GM21825 (cell line): ENCODE results near the gene TNFRSF19.

ENCODE experiments used
- ATAC-seq: cut with Tn5 transposase; IDR thresholded peaks from one replicate; pipeline ENCODE4 v1.9.1; 2021; ENCODE audit warnings: mild to moderate bottlenecking, moderate library complexity; ENCODE audit not compliant: unreplicated experiment

Gene TNFRSF19

DNA sequence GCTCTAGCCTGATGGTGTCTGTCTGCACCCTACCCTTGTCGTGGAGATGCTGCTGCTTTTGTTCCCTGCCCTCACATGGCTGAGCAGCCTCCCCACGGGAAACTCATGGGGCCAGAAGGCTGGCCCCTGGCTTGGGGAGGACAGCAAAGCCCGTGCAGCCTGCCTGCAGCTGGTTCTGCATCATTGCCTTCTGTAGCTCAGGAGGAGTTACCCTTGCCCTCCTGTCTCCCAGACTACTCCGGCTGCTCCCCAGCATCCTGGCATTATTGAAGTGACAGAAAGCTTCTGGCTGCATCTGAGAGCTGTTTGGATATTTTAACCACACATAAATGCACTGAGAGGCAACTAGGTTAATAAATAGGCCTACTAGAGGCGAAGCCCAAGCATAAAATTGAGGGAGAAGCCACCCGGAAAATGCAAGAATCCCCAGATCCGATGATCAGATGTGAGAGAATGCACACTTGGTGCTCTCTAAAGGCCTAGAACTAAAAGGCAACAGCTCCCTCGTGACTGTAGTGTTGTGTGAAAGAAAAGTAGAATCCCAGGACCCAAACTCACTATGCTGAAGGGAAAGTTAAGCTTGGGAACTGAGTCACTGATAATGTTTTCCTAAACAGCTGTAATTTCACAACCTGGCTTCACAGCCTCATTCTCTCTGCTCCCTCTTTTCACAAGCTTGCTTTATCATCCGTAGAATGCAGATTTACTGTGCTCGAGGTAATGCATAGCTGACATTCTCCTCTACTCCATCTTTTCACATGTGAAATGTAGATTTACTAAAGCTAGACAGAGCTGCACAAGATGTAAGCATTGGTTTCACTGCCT is 110.8 kb downstream of the TNFRSF19 start:
- no peak for ATAC-seq

DNA sequence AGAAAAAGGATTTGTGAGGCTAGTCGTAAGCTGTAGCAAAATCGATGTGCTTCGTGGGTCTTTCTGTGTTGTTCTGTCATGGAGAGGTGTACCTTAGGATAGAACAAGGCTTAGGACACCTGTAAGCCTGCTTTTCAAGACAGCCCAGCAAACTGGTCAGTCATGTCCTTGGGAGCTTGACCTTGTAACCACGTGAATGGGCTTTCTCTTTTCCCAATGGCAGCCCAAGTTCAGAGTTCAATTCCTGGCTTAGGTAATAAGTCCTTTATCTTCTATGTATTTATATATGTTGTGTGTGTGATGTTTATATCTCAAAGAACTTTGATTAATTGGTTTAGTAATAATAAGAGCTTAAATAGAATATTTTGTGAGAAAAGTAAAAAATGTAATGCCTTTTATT is 112.9 kb downstream of the TNFRSF19 start:
- ATAC-seq: no peak

DNA sequence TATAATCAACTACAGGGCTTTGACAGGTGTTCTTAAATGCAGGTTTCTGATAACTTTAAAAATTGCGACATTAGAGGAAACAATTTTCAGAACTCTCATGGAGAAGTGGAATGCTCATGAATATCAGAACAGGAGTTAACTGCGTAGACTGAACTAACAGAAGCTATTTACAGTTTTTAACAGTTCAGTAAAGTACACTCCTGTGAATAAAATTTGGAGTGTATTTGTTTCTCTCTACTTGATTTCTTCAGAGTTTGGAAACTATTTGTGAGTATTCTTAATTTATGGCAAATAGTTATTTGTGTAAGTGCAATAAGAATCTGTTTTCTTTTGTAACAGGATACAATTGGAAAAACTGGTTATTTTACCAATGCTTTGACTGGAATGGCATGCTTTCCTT is 114.4 kb downstream of the TNFRSF19 start:
- ATAC-seq: no peak

DNA sequence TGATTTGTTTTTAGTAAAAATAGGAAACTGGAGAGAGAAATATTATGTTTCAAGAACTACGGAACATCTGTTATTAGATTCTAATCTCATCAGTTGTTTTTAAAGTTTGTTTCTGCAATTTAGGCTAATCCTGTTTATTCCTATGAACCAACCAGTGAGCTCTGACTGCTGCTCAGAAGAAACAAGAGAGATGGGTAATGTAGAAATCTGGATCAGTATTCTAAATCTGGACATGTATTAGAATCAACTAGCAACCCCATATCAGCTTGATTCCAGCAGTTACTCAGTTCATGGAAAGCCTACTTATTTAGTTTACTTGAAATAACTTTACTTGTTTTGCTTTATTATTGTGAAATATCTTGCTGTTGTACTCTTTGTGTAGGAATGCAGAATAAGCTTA is 115.2 kb downstream of the TNFRSF19 start:
- no peak for ATAC-seq

DNA sequence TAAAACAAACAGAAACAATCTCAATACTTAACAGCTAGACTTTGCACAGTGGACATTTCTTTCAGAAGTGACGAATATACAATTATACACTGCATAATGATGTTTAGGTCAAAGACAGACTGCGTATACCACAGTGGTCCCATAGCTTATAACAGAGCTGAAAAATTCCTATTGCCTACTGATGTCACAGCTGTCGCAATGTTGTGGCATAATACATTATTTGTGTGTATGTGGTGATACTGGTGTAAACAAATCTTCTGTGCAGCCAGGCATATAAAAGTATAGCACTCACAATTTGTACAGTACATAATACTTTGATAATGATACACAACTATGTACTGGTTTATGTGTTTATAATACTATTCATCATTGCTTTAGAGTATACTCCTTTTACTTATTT is 116.7 kb downstream of the TNFRSF19 start:
- ATAC-seq: no peak

DNA sequence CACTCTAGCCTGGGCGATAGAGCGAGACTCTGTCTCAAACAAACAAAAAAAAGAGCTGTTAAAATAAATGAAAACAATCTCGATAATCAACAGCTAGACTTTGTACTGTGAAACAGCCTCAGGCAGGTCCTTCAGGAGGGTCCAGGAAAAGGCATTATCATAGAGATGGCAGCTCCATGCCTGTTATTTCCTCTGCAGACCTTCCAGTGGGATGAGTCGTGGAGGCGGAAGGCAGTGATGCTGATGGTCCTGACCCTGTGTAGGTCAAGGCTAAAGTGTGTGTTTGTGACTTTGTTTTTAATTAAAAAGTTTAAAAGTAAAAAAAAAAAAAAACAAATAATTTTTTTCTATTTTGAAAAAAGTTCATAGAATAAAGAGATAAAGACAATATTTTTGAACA is 117.4 kb downstream of the TNFRSF19 start:
- no peak for ATAC-seq

DNA sequence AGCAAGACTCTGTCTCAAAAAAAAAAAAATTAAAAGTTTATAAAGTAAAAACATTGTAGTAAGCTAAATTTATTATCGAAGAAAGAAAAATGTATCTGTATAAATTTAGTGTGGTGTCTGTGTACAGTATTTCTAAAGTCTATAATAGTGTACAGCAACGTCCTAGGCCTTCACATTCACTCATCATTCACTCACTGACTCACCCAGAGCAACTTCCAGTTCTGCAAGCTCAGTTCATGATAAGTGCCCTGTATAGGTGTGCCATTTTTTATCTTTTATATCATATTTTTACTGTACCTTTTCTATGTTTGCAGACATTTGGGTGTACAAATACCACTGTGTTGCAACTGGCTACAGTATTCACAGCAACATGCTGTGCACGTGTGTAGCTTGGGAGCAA is 118.1 kb downstream of the TNFRSF19 start:
- ATAC-seq: no peak

DNA sequence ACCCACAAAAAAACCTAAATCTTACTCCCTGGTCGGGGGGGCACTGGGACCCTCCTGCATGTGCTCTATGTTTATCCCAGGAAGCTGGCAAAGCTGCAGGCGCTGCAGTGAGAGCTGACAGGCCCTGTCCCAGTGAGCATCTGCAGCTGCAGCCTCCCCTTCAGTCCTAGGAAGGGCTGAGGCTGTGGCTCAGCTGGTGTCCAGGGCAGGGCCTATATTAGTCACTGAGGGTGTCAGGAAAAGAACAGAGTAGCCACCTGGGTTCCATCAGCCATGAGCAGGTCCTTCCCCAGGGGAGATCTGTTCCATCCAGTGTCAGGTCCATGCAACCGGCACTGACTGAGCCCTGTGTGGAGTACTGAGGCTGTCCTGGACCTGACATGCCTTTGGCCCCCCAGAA is 120.5 kb downstream of the TNFRSF19 start:
- ATAC-seq: no peak

DNA sequence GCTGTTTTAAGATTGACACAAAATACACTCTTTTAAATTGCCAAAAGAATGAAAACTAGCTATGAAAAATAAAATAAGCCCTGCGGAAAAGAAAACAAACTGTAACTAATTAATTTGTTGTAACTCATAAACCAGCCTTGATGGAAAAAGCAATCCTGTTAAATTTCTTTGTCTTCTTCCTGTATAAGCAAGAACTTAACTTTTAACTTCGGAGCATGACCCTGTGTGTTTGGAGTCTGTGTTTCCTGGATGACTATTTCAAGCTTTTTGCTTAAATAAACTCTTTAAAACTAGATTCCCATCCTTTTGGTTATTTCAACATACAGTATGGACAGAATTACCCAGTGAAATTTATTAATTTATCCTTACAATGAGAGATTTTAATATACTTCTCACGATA is 122.6 kb downstream of the TNFRSF19 start:
- no peak for ATAC-seq

DNA sequence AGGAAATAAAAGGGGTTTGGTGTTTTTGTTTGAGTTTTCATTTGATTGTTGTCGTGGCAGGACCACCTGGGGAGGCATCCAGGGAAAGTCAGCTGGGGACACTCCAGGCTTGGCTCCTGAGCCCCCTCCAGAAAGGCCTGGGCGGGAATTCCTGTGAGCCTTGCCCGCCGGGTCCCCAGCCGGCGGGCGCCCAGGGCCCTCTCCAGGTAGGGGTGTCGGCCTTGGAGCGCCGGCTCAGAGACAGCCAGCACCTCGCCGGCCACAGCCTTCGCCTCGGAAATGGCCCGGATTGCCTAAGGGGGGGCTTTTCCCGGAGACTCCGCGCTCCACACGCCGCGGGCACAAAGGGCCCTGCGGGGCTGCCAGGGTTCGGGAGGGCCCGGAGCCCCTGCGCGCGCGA is 125.0 kb downstream of the TNFRSF19 start:
- ATAC-seq: no peak

DNA sequence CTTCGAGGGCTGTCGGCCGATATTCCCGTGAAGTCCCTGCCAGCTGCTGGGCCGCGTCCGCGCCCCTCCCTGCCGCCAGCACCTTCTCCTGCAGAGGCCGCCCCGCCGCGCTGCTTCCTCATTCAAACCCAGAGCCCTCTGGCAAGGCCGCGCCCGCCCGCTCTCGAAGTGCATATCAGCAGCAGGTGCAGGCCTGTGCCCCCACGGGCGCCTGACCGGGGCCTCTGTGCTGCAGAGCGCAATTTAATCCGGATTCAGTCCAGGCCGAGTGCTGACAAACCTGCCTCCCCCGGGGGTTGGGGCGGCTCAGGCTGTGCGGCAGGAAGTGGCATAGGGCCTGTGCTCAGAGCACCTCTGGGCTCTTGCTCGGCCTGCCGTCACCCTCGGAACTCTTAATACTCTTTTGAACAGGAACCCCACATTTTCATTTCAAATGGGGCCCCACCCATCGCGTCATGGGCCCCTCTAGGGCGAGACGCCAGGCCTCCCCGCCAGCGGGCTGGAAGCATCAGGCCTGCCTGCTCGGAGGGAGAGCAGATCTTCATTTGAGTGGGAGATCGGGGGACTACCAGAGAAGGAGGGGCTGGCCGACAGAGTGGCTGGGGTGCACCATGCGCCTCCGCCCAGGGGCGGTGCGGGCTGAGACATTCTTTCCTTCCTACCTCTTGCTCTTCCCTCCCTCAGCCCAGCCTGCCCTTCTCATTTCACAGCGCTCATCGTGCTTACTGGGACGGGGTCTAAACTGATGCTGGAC is 125.7 kb downstream of the TNFRSF19 start:
- peak; percentile 93 for ATAC-seq

DNA sequence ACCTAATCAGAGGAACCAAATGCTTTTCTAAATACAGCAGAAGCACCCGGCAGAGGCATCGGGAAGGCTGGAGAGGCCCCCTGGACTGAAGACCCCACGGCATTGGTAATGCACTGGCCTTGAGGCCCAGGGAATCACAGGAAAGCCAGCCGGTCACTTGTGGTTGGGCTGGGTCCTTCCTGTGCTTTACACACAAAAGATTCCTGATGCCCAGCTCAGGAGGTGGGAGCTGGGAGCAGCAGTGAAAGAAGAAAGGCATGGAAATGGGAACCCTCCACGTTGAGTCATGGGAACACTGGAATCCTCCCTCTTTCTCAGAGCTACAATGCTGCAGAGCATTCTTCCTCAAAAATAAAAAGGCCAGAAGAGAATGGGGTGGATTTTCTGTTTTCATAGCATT is 126.4 kb downstream of the TNFRSF19 start:
- no peak for ATAC-seq

DNA sequence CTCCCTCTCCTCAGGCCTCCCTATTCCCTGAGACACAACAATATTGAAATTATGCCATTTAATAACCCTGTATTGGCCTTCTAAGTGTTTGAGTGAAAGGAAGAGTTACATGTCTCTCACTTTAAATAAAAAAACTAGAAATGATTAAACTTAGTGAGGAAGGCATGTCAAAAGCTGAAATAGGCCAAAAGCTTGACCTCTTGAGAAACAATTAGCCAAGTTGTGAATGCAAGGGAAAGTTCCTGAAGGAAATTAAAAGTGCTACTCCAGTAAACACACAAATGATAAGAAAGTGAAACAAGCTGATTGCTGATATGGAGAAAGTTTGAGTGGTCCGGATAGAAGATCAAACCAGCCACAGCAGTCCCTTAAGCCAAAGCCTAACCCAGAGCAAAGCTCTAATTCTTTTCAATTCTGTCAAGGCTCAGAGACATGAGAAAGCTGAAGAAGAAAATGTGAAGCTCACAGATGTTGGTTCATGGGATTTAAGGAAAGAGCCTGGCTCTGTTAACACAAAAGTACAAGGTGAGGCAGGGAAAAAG is 127.6 kb downstream of the TNFRSF19 start:
- no peak for ATAC-seq

DNA sequence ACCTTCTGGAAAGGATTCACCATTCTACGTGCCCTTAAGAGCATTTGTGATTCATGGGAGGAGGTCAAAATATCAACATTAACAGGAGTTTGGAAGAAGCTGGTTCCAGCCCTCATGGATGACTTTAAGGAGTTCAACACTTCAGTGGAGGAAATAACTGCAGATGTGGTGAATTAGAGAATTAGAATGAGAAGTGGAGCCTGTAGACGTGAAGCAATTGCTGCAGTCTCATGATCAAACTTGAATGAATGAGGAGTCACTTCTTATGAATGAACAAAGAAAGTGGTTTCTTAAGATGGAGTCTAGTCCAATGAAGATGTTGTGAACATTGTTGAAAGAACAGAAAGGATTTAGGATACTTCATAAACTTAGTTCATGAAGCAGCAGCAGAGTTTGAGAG is 129.1 kb downstream of the TNFRSF19 start:
- no peak for ATAC-seq

DNA sequence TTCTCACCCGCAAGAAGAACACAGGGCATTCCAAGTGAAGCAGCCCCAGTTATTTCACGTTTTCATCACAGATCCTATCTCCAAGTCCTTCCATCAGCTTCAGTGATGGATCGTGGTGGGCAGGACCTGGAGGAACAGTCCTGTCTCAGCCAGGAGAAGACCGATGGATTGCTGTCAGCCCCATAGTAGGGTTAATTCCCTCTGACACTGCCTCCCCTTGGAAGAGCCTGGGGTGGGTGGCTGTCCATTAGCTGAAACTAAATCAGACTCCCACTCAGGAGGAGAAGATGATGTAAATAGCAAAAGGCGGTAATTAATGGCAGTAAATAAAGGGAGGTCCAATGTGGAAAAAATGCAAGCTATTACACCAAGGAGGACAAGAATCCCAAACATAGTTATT is 131.0 kb downstream of the TNFRSF19 start:
- ATAC-seq: no peak

DNA sequence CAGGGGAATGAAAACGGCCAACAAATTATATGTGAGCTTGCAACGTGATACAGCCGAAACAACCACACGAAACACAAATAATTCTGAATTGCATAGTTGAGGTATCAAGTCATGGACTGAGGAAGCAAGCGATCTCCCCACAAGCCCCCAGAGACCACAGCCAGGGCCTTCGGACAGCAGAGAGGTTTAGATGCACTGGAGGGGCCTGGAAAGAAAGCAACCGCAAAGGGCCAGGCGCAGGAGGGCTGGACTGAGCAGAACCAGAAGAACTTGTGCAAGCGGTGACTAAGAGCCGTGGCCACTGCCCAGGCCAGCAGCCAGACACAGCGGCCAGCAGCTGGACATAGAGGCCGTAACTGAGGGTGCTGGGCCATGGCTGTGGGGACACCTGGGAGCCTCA is 131.4 kb downstream of the TNFRSF19 start:
- ATAC-seq: no peak

DNA sequence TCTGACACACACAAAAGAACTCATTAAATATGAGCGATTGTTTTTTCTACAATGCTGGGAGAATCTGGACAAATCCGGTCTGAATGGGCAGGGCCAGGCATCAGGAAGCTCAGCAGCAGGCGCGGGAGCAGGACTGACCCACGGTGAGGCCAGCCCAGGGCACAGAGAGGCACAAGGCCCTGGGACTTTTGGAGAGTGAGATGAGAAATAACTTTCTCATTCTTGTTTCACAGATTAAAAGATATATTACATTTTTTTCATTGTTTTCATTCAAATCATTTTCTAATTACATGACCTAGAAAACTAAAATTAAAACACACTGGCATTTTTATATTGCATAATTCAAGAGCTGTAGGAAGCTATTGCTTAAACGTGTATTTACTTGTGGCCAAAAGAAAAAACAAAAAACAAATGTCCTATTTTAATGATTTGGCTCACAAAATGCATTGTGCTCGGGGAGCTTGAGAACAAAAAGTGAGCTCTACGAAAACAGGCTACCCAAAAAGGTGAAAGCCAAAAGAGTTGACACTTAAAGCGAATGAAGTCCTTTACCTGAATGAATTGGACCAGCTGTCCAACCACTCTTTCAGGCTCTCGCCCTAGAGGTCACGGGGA is 133.1 kb downstream of the TNFRSF19 start:
- no peak for ATAC-seq

DNA sequence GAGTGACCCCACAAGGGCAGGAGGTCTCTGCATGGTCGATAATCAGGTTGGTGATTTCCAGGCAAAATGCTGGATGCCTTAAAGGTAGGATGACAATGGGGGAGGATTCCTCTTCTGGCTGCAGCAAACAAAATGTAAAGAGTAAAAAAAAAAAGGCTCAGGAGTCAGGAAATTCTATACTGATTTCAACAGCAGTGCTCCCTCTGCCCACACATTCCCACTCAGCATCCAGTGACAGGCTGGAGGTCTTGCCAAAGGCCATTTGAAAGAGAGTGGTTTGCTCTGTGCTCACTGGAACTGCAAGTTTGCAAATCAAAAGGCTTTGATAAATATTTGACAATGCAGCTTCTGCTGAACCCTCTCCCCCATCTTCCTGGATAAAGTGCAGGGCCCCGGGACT is 135.4 kb downstream of the TNFRSF19 start:
- no peak for ATAC-seq

DNA sequence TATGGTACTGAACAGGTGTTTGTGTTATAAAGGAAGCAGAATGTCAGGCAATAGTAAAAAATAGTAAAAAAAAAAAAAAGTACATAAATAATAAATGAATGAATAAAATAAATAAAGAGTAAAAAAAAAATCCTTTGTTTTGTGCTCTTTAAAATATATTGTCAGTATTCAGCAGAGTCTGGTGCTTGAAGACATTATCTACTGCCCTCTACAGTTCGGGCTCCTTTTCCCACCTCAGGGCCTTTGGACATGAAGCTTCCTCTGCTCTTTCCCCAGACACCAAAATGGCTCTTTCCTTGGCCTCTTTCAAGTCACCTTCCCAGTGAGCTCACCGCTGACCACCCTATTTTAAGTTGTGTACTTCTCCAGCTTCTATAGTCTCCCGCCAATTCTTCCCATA is 137.5 kb downstream of the TNFRSF19 start:
- ATAC-seq: no peak

DNA sequence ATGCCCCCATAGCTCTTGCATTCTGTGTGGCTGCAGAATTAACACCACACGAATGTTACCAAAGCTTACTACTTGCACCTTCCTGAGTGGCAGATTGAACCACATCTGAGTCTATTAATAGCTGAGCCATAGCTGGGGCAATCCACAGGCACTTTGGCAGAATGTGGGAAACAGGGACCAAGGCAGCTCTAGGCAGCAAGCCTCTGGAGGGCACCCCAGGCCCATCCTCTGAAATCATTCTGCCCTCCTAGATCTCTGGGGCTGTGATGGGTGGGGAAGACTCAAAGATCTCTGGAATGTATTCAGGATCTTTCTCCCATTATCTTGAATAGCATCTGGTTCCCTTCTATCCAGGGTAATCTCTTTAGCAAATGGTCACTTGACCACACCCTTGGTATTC is 139.3 kb downstream of the TNFRSF19 start:
- no peak for ATAC-seq

DNA sequence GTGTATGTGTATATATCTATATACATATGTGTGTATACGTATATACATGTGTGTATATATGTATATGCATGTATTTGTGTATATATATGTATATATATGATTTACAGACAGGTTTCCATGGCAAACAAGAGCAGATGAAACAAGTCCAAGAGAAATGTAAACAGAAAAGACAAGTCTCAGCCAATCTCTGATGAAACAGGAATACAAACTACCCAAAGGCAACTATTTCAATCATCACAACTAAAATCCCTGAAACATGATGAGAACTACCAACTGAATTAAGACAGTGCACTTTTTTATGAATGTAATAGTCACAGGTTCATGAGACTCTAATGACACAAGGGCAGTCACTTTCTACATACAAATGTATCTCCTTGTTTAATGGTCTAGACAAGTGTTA is 140.2 kb downstream of the TNFRSF19 start:
- no peak for ATAC-seq

DNA sequence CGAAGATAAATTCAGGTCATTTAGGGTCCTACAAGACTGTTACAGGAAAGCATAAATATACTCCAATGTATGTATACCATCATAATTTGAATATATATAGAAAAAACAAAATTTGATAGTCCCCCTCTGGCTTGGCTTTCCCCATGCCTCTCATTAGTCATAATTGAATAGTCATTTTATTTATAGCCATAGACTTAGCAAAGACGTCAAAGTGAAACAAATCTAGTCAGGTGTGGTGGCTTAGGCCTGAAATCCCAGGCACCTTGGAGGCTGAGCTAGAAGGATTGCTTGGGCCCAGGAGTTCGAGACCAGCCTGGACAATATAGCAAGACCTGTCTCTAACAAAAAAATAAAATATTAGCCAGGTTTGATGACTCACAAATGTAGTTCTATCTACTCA is 141.1 kb downstream of the TNFRSF19 start:
- no peak for ATAC-seq
